ENCODE measurements around the gene WDR64.
"Not testable (repeated sequence)": the region's sequence is repeated elsewhere in the genome, so short reads cannot be mapped to it uniquely, and the experiment has no call there.

Gene WDR64

DNA sequence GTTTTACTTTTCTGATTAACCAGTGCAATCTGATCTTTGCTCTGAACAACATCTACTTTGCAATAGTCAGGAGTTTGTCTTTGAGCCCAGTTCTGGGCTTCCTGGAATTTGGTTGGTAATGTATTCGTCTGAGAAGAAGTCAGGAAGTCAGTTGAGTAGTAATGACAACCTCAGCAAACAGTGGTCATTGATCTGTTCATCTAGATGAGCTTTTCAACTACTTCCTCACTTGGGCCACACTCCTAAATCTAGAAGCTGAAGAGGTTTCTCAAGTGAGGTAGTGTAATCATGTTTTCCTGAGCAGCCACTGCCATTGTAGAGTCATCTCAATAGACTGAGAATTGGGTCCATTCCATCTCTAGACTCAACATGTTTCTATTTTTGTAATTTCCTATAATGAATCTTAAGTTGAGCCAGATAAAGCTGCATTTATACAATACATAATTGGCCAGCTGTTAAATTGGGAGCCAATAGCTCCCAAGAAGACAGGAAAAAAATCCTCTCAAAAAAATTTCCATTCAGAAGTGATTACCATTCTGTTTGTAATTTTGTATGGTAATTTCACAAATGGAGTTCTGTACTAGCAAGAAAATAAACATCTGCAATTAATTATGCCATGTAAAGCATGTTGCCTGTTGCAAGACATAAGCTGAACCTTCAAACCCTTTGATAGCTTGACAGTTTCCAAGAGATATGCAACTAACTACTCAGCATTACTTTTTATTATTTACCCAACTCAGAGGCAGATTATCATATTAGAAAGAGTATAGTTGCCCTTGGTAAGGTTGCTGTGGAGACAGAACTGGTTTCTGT, 49.6 kb downstream of the WDR64 start:
- Mint-ChIP-seq H3K27me3 (no peaks in the 10 kb centered on the region), H3K27ac (ENCODE audit: low read depth) (no peak overlapping the region), H3K36me3 (ENCODE audit: insufficient read depth) (no peaks in the 10 kb centered on the region), H3K9me3 (no peaks in the 10 kb centered on the region), H3K4me3 (no peak overlapping the region), H3K4me1 (peaks cover under 1% of the 10 kb centered on the region)
- ATAC-seq (replicated peaks; ENCODE audit: extremely low read depth, poor library complexity, severe bottlenecking) (no peak), DNase-seq (ENCODE audit: low spot score in 2 of 2) (no peak)

DNA sequence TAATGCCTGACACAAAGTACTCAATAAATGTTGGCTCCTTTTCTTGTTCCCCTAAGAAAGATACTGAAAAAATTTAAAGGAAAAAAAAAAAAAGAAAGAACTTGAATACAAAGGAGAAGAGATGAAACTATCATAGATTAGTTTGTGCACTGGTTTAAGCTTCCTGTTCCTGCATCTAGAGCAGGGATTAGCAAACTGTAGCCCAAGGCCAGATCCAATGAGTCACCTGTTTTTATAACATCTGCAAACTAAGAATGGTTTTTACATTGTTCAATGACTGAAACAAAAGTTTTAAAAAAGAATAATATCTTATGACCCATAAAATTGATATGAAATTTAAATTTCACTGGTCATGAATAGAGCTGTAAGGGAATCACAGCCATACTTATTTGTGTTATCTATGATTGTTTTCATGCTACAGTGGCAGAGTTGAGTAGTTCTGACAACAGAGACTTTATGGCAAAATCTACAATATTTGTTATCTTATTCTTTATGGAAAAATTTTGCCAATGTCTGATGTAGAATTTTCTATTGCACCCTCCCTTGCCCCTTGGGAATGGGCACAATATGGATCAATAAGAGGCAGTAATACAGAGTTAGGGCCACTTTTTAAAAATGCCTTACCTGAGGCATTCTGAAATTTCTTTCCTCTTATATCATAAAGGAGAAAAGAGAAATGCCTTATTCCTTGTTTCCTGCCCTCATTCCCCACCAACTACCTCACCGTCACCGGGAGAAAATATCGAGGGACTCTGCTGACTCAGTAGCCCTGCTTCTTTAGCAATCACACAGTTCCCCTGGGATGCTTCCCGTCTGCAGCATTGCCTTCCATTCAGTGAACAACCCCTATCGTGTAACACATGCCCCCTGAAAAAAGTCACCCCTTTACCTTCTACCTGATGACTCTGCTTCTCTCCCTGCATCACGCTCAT, 50.6 kb downstream of the WDR64 start:
- peaks cover 10% of the 10 kb centered on the region for H3K4me1 Mint-ChIP-seq
- no peak for DNase-seq (ENCODE audit: low spot score in 2 of 2)
- H3K27me3 Mint-ChIP-seq: no peaks in the 10 kb centered on the region
- ATAC-seq (replicated peaks; ENCODE audit: extremely low read depth, poor library complexity, severe bottlenecking): no peak
- H3K27ac Mint-ChIP-seq (ENCODE audit: low read depth): no peak overlapping the region
- H3K4me3 Mint-ChIP-seq: no peak overlapping the region
- H3K36me3 Mint-ChIP-seq (ENCODE audit: insufficient read depth): no peaks in the 10 kb centered on the region
- H3K9me3 Mint-ChIP-seq: no peaks in the 10 kb centered on the region

DNA sequence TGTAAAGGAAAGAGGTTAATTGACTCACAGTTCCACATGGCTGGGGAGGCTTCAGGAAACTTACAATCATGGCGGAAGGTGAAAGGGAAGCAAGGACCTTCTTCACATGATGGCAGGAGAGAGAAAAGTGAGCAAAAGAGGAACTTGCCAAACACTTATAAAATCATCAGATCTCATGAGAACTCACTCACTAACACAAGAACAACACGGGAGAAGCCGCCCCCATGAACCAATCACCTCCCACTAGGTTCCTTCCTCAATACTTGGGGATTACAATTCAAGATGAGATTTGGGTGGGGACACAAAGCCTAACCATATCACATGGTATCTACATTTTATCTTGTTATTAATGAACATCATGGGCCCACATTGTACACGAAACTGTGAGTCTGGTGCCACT, 51.7 kb downstream of the WDR64 start:
- not testable (repeated sequence) for H3K27ac Mint-ChIP-seq (ENCODE audit: low read depth); DNase-seq (ENCODE audit: low spot score in 2 of 2); H3K27me3 Mint-ChIP-seq; H3K36me3 Mint-ChIP-seq (ENCODE audit: insufficient read depth); H3K9me3 Mint-ChIP-seq; ATAC-seq (replicated peaks; ENCODE audit: extremely low read depth, poor library complexity, severe bottlenecking); H3K4me3 Mint-ChIP-seq
- peaks cover 13% of the 10 kb centered on the region for H3K4me1 Mint-ChIP-seq

DNA sequence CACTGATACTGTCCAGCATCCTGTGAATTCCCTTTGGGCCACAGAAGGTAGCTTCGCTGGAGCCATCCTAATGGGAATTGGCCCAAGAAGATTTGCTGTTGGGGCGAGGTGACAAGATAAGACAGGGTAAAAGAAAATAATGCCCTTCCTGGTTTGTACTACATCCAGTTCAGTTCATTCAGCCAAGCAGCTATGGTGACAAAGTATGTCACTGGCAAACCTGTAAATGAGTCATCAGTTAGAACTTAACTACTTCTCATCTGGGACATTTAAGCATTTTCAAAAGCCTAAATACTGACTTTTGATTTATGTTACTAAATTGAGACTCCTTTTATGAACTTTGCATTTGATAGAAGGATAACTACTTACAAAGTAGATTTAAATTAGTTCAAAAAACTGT, 54.2 kb downstream of the WDR64 start:
- DNase-seq (ENCODE audit: low spot score in 2 of 2) (no peak), ATAC-seq (replicated peaks; ENCODE audit: extremely low read depth, poor library complexity, severe bottlenecking) (peak; percentile 67)
- Mint-ChIP-seq H3K27me3 (no peaks in the 10 kb centered on the region), H3K27ac (ENCODE audit: low read depth) (no peak overlapping the region), H3K4me3 (no peak overlapping the region), H3K4me1 (peaks cover 13% of the 10 kb centered on the region), H3K36me3 (ENCODE audit: insufficient read depth) (no peaks in the 10 kb centered on the region), H3K9me3 (no peaks in the 10 kb centered on the region)

DNA sequence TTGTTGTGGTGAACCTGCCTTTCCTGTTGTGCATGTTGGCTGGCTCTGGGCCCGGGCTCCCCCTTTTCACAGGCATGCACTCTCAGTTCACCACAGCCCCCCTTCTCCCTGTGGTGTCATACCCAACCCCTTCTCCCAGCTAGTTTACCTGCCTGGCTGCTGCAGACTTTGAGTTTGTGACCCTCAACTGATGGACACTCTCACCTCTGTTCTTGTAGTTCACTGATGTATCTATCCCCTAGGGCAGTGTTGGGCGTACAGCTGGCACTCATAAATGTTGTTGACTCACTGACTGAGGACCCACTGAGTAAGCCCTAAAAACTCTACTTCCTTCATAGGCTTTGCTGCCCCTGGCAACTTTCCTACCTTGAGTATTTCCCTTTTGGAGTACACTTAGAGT, 54.9 kb downstream of the WDR64 start:
- ATAC-seq (replicated peaks; ENCODE audit: extremely low read depth, poor library complexity, severe bottlenecking): peak; percentile 94
- Mint-ChIP-seq H3K27me3 (no peaks in the 10 kb centered on the region), H3K36me3 (ENCODE audit: insufficient read depth) (peaks cover 1% of the 10 kb centered on the region), H3K9me3 (no peaks in the 10 kb centered on the region), H3K4me3 (peak overlapping the region; percentile 53), H3K4me1 (peaks cover 13% of the 10 kb centered on the region), H3K27ac (ENCODE audit: low read depth) (peak overlapping the region; percentile 35)
- peak; percentile 20 to 61 for DNase-seq (ENCODE audit: low spot score in 2 of 2)

DNA sequence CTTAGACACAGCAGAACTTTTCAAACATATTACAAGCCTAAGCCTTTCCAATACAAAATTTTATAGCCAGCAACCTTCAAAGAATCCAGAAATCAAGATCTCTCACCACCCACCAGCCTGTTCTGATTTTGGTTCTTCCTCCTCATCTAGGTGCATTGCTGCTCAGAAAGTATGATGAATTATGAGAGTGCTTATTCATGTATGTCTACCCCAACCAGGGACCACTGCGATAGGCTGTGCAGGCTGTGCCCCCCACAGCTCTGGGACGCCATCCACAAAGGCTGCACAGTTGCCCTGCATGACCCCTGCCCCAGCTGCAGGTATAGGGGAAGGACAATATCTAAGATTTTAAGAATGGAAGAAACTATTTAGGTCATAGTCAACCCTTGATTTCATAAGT, 55.4 kb downstream of the WDR64 start:
- Mint-ChIP-seq H3K4me3 (peak overlapping the region; percentile 53), H3K9me3 (no peaks in the 10 kb centered on the region), H3K4me1 (peaks cover 13% of the 10 kb centered on the region), H3K27me3 (no peaks in the 10 kb centered on the region), H3K36me3 (ENCODE audit: insufficient read depth) (peaks cover 2% of the 10 kb centered on the region), H3K27ac (ENCODE audit: low read depth) (peak overlapping the region; percentile 82)
- ATAC-seq (replicated peaks; ENCODE audit: extremely low read depth, poor library complexity, severe bottlenecking): no peak
- no peak for DNase-seq (ENCODE audit: low spot score in 2 of 2)

DNA sequence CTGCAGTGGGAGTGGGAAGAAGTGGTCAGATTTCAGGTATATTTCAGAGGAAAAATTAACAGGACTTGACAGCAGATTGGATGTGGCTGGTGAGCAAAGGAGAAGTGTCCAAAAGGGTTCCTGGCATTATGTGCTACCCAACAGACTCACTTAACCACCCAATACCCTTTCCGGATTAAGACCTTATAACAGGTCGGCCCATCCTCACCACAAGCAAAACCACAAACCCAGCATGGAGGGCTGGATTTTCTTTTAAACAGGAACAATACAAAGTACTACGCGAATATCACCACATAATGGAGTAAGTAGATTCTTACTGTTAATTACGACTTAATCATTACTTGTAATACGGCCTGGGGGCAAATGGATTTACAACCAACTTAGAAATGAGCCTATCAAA, 59.2 kb downstream of the WDR64 start:
- Mint-ChIP-seq H3K4me3 (no peak overlapping the region), H3K36me3 (ENCODE audit: insufficient read depth) (peaks cover 2% of the 10 kb centered on the region), H3K27ac (ENCODE audit: low read depth) (no peak overlapping the region), H3K4me1 (peaks cover 13% of the 10 kb centered on the region), H3K27me3 (no peaks in the 10 kb centered on the region), H3K9me3 (no peaks in the 10 kb centered on the region)
- no peak for ATAC-seq (replicated peaks; ENCODE audit: extremely low read depth, poor library complexity, severe bottlenecking)
- no peak for DNase-seq (ENCODE audit: low spot score in 2 of 2)

DNA sequence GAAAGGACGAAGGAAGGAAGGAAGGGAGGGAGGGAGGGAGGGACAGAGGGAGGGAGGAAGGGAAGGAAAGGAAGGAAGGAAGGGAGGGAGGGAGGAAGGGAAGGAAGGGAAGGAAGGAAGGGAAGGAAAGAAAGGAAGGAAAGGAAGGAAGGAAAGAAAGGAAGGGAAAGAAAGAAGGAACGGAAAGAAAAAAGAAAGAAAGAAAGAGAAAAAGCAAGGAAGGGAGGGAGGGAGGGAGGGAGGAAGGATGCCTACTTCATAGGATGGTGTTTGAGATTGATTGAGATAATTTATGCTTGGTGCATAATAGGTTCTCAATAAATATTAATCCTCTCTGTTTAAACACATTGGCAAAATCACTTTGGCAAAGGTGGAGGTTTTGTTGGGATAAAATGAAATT, 61.2 kb downstream of the WDR64 start:
- Mint-ChIP-seq H3K9me3 (no peaks in the 10 kb centered on the region), H3K36me3 (ENCODE audit: insufficient read depth) (peaks cover 2% of the 10 kb centered on the region), H3K4me1 (peaks cover 5% of the 10 kb centered on the region), H3K27me3 (no peaks in the 10 kb centered on the region), H3K27ac (ENCODE audit: low read depth) (no peak overlapping the region), H3K4me3 (no peak overlapping the region)
- DNase-seq (ENCODE audit: low spot score in 2 of 2) (no peak), ATAC-seq (replicated peaks; ENCODE audit: extremely low read depth, poor library complexity, severe bottlenecking) (no peak)

DNA sequence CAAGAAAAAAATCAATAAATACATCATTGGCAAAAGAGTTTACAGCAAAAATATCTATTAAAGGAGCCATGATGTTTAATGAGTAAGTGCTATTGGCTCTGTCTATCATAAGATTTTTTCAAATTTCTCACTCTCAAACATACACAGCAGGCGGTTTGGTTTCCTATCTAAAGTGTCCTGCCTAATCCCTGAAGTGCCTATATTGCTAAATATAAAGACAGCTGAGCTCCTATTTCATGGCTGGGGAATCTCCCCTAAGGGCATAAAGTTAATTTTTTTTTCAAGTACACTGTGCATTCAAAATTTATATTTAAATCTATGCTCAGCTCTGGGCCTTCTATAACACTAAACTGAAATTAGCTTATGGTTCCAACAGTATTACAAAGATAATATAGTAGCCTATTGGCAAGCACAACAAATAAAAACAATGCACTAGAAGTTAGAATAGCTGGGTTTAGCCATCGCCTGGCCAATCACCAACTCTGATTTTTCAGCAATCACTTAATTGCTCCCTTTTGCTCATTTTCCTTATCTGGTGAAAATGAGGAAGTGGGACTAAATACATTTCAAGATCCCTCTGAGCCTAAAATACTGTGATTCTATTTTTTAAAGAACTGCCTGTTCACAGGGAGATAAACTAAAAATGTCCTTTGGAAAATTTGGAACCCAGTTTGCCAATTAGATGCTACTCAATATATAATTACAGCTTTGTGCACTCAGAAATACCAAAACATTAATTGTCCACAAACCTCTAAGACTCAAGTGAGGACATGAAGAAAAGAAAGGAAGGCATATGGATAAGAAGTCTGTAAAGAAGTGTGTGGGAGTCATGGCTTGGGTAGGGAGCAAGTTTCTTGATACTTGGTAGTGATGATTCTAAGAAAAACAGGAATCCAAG, 62.5 kb downstream of the WDR64 start:
- peaks cover under 1% of the 10 kb centered on the region for H3K27me3 Mint-ChIP-seq
- H3K36me3 Mint-ChIP-seq (ENCODE audit: insufficient read depth): peaks cover 2% of the 10 kb centered on the region
- ATAC-seq (replicated peaks; ENCODE audit: extremely low read depth, poor library complexity, severe bottlenecking): no peak
- no peaks in the 10 kb centered on the region for H3K9me3 Mint-ChIP-seq
- no peak overlapping the region for H3K4me3 Mint-ChIP-seq
- H3K4me1 Mint-ChIP-seq: peaks cover 6% of the 10 kb centered on the region
- no peak for DNase-seq (ENCODE audit: low spot score in 2 of 2)
- H3K27ac Mint-ChIP-seq (ENCODE audit: low read depth): no peak overlapping the region

DNA sequence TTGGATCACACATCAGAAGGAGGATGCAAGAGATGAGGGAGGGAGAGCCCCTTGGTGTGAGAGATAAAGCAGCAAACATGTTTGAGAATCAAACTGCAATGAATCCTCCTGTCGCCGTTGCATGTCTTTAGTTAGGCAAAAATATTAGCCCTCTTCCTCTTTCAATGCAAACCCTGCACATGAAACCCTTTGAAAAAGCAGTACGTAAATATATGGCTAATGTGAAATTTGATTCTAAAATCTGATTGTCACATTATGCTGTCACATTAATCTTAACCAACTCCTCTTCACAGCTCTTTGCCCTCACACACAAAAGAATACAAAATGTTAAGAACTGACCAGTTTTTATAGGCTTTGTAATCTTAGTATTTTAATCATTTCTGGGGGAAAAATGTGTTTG, 63.4 kb downstream of the WDR64 start:
- no peak overlapping the region for H3K27ac Mint-ChIP-seq (ENCODE audit: low read depth)
- peaks cover 9% of the 10 kb centered on the region for H3K27me3 Mint-ChIP-seq
- H3K4me3 Mint-ChIP-seq: no peak overlapping the region
- H3K36me3 Mint-ChIP-seq (ENCODE audit: insufficient read depth): peaks cover 2% of the 10 kb centered on the region
- peaks cover 6% of the 10 kb centered on the region for H3K4me1 Mint-ChIP-seq
- no peak for ATAC-seq (replicated peaks; ENCODE audit: extremely low read depth, poor library complexity, severe bottlenecking)
- H3K9me3 Mint-ChIP-seq: no peaks in the 10 kb centered on the region
- no peak for DNase-seq (ENCODE audit: low spot score in 2 of 2)

DNA sequence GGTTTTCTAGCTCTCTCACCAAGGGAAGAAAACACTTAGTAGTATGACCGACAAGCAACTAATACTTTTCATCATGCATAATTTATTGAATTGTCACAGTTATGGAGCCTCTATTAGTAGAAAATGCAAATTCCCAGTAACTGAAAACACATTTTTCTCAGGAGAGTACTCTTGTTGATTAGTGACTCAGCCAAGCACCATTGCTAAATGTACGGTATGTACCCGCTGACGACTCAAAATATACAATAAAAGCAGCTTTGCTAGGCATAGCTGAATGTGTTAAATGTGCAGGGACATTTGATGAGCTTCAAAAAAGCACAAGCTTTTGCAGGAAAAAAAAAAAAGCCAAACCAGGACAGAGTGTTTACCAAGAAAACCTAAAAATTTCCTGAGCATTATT, 63.9 kb downstream of the WDR64 start:
- H3K4me1 Mint-ChIP-seq: peaks cover 6% of the 10 kb centered on the region
- ATAC-seq (replicated peaks; ENCODE audit: extremely low read depth, poor library complexity, severe bottlenecking): no peak
- H3K27me3 Mint-ChIP-seq: peaks cover 9% of the 10 kb centered on the region
- H3K36me3 Mint-ChIP-seq (ENCODE audit: insufficient read depth): peaks cover 2% of the 10 kb centered on the region
- H3K4me3 Mint-ChIP-seq: no peak overlapping the region
- H3K9me3 Mint-ChIP-seq: no peaks in the 10 kb centered on the region
- no peak overlapping the region for H3K27ac Mint-ChIP-seq (ENCODE audit: low read depth)
- DNase-seq (ENCODE audit: low spot score in 2 of 2): no peak

DNA sequence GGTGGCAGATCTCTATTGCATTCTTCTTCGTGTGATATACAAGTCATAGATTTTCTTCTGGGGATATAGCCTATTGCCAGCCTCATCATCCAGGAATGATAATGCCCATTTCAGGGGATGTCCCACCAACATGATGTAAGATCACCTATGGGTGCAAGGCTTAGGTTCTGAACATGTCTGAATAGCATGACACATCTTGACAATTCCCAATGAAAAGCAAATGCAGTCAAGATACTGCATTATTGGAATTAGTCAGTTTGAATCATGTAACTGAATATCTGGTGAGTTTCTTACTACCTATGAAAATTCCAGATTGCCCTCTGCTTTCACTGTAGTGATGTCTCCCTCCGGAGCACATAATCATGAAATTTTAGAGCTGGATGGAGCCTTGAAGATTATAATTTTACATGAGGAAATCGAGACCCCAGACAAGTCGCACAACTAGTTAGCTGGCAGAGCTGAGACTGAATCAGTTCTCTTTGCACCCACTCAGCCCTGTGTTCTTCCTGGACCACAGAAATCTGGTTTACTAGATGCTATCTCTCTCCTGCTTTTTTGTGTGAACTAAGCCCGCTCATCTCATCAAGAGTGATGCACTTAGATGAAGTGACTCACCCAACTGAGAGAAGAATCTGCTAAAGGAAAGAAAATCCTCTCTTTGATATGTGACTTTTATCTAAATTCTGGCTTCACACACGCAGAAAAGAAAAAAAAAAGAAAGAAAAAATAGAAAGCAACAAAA, 65.0 kb downstream of the WDR64 start:
- Mint-ChIP-seq H3K9me3 (no peaks in the 10 kb centered on the region), H3K4me3 (no peak overlapping the region), H3K27me3 (peaks cover 9% of the 10 kb centered on the region), H3K36me3 (ENCODE audit: insufficient read depth) (no peaks in the 10 kb centered on the region), H3K4me1 (peaks cover 6% of the 10 kb centered on the region), H3K27ac (ENCODE audit: low read depth) (no peak overlapping the region)
- DNase-seq (ENCODE audit: low spot score in 2 of 2) (no peak), ATAC-seq (replicated peaks; ENCODE audit: extremely low read depth, poor library complexity, severe bottlenecking) (no peak)

Measured in central memory CD8-positive, alpha-beta T cell (primary cell).